BJ (cell line): ENCODE data around the gene CADM2. TPM values are rescaled to one million over a fixed set of nuclear protein-coding genes. Genes with fewer than 3 reads are reported as not detected.

Experiments
- CTCF ChIA-PET: fragments of 350-600 bp; formaldehyde crosslinking; extraction: SDS; loops from one replicate; lab custom pipeline; 2021; ENCODE audit warnings: antibody characterized with exemption, inconsistent platforms; lab: Yijun Ruan, JAX
- POLR2A ChIA-PET: fragments of 300-600 bp; sonication (Branson Sonifier 250); formaldehyde crosslinking; extraction: SDS; loops from one replicate; lab custom pipeline; 2021; ENCODE audit warnings: antibody characterized with exemption; lab: Charles Lee
- DNase-seq: peaks from one replicate; pipeline ENCODE4 v3.0.0-alpha.2; 2011; ENCODE audit warnings: low read depth
- H3K27me3 ChIP-seq: 2 replicates; pipeline ENCODE4 v1.6.0; 2011; ENCODE audit warnings: low read length; ENCODE audit not compliant: control insufficient read depth, insufficient read depth
- H3K36me3 ChIP-seq: 2 replicates; pipeline ENCODE4 v1.5.1; 2011; ENCODE audit warnings: low read length; ENCODE audit not compliant: control insufficient read depth, insufficient read depth
- H3K4me3 ChIP-seq: 2 replicates; pipeline ENCODE4 v1.5.1; 2011; ENCODE audit warnings: low read depth, mild to moderate bottlenecking, control low read depth, low read length
- polyA plus RNA-seq: library from polyadenylated mRNA; depleted of rRNA; stranded (reverse); fragments of >200 nt; gene quantifications from 2 replicates; pipeline ENCODE4 v1.2.3, GENCODE V29; 2011
- TF ChIP-seq, protein P1 (sequence below): IDR thresholded peaks from 2 replicates; pipeline ENCODE4 v1.5.1; 2011; ENCODE audit warnings: low read depth, mild to moderate bottlenecking, control low read depth, inconsistent platforms, low read length, moderate library complexity; ENCODE audit not compliant: insufficient read depth

The CADM2 gene
- polyA plus RNA-seq, 1 experiment: not detected

DNA sequence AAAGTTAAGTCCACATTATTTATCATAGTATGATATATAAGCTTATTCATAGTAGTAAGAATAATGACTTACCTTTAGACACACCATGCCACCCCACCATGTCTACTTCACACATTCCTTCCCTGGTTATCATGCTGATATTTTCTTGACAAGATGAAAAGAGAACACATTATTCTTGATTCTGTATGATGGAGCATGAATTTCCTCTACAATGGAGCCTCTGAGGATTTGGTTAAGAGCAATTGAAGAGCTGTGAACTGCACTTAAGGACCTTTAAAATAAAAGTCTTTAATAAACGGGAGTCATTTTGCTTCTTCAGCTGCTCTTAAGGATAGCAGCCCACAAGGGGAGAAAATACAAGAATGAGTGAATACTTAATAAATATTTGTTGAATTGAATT lies 226.7 kb downstream of the CADM2 start:
- Histone ChIP-seq H3K4me3 (no peak overlapping the region), H3K27me3 (no peaks in the 10 kb centered on the region), H3K36me3 (no peaks in the 10 kb centered on the region)
- DNase-seq: no peak
- TF ChIP-seq, protein P1, sequence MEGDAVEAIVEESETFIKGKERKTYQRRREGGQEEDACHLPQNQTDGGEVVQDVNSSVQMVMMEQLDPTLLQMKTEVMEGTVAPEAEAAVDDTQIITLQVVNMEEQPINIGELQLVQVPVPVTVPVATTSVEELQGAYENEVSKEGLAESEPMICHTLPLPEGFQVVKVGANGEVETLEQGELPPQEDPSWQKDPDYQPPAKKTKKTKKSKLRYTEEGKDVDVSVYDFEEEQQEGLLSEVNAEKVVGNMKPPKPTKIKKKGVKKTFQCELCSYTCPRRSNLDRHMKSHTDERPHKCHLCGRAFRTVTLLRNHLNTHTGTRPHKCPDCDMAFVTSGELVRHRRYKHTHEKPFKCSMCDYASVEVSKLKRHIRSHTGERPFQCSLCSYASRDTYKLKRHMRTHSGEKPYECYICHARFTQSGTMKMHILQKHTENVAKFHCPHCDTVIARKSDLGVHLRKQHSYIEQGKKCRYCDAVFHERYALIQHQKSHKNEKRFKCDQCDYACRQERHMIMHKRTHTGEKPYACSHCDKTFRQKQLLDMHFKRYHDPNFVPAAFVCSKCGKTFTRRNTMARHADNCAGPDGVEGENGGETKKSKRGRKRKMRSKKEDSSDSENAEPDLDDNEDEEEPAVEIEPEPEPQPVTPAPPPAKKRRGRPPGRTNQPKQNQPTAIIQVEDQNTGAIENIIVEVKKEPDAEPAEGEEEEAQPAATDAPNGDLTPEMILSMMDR: no peak
- ChIA-PET POLR2A (no interaction called here), CTCF (no interaction called here)

DNA sequence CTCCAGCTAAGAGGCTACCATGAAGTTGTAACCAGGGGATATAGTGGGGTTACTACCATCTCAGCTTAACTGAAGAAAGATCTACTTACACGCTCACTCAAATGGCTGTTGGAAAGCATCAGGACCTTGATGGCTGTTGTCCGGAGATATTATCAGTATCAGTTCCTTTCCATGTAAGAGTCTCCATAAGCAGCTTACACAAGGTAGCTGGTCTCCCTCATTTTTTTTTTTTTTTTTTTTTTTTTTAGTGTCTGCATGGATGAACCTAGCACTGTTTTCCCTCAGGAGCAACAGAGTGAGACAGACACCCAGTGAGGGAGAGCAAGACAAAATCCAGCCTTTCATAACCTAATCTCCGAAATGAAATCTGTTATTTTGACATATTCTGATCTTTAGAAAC lies 230.9 kb downstream of the CADM2 start:
- no peak overlapping the region for H3K4me3 ChIP-seq
- no peak for DNase-seq
- ChIA-PET POLR2A (no interaction called here), CTCF (no interaction called here)
- H3K36me3 ChIP-seq: no peaks in the 10 kb centered on the region
- no peaks in the 10 kb centered on the region for H3K27me3 ChIP-seq
- TF ChIP-seq, protein P1: no peak

DNA sequence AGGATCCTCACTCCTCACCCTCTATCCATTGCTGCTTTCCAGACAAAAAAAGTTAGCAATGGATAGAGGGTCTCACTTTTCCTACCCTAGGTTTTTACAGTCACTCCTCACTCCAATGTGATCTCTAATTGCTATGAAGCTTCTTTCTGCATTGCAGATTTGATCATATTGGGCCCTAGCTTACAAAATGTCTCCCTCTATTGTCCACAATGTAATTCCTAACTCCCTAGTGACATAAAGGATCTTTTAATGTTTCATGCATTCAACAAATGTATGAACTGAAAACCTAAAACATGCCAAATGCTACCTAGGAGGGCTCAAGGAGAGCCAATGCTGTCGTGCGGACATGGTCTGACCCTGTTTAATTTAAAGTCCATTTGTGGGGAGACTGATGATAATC lies 234.8 kb downstream of the CADM2 start:
- ChIA-PET CTCF (no interaction called here), POLR2A (no interaction called here)
- Histone ChIP-seq H3K27me3 (no peaks in the 10 kb centered on the region), H3K36me3 (no peaks in the 10 kb centered on the region), H3K4me3 (no peak overlapping the region)
- no peak for DNase-seq
- TF ChIP-seq, protein P1: no peak

DNA sequence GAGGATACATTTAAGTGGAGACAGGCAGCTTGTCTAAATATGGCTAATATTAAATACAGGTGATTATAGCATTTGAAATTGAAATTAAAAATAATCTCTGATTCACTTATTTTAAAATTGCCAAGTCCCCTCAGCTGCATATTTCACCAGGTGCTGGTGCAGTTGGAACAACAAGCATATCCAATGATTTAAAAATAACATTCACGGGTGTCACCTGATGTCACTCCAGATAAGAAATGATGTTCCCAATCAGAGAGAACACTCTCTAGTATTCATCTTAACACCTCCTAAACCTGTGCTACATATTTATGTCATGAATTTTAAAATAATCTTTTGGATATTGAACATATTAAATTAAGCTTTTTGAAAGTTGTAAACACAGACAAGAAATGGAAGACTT lies 249.9 kb downstream of the CADM2 start:
- no peak overlapping the region for H3K4me3 ChIP-seq
- DNase-seq: no peak
- H3K36me3 ChIP-seq: no peaks in the 10 kb centered on the region
- ChIA-PET POLR2A (no interaction called here), CTCF (no interaction called here)
- H3K27me3 ChIP-seq: no peaks in the 10 kb centered on the region
- TF ChIP-seq, protein P1: no peak

DNA sequence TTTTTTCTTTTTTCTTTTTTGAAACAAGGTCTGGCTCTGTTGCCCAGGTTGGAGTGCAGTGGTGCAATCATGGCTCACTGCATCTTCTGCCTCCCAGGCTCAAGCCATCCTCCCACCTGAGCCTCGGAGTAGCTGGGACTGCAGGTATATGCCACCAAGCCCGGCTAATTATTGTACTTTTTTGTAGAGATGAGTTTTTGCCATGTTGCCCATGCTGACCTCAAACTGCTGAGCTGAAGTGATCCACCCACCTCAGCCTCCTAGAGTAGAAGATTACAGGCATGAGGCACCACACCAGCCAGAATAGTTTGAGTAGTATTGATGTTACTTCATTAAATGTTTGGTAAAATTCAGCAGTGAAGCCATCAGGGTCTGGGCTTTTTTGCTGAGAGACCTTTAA lies 251.8 kb downstream of the CADM2 start:
- no peak for DNase-seq
- TF ChIP-seq, protein P1: no peak
- no peaks in the 10 kb centered on the region for H3K36me3 ChIP-seq
- no peaks in the 10 kb centered on the region for H3K27me3 ChIP-seq
- no peak overlapping the region for H3K4me3 ChIP-seq
- POLR2A ChIA-PET: no interaction called here
- CTCF ChIA-PET: no interaction called here
